Pancreas (tissue), 10 donors: ENCODE measurements around the gene AZIN2. TPM values are rescaled to one million over a fixed set of nuclear protein-coding genes. Genes with fewer than 3 reads are reported as not detected.

Experiments used
- ATAC-seq, 4 donors: fragments of 200-7000 bp; cut with Tn5 transposase; one replicate each; pipeline versions ENCODE4 v1.8.0 to v1.9.1; 2020; ENCODE audit warnings: mild to moderate bottlenecking in 4 of 4, moderate library complexity in 4 of 4
- DNase-seq, 6 donors: peaks; one replicate each; pipeline ENCODE4 v3.0.0-alpha.2; 2020
- FAIRE-seq: peaks from 2 replicates; lab custom pipeline; 2012; peaks lifted over from hg19 to GRCh38; lab: Jason Lieb, UNC
- H3K27ac ChIP-seq, 4 donors: fragments of 200-600 bp; sonication (generic); 1 replicate in 3 of 4; 2 replicates in 1 of 4; pipeline versions ENCODE4 v1.5.0 to v1.8.0; 2020
- H3K27me3 ChIP-seq, 4 donors: fragments of 200-600 bp; one replicate each; pipeline ENCODE4 v1.8.0; 2021
- H3K36me3 ChIP-seq, 3 donors: fragments of 200-600 bp; sonication (generic) in 1 of 3; one replicate each; pipeline versions ENCODE4 v1.5.0 to v1.8.0; 2020 to 2021
- H3K4me1 ChIP-seq, 3 donors: fragments of 200-600 bp; one replicate each; pipeline ENCODE4 v1.8.0; 2021
- H3K4me3 ChIP-seq, 4 donors: fragments of 200-600 bp; sonication (generic) in 2 of 4; one replicate each; pipeline versions ENCODE4 v1.5.0 to v1.8.0; 2020 to 2021
- H3K9me3 ChIP-seq, 4 donors: fragments of 200-600 bp; one replicate each; pipeline ENCODE4 v1.8.0; 2021
- WGBS, 2 donors: extraction: QIAGEN DNeasy Blood & Tissue Kit; methylation state at CpG; one replicate each; pipeline ENCODE4 v1.1.7; 2013; 5-methylcytosine and 5-hydroxymethylcytosine counted together
- intact Hi-C, 3 donors: fragments of 100-400 bp; cut with DNase I; formaldehyde crosslinking; loops; one replicate each; pipeline versions ENCODE4 v1.11.1 to v1.14.2; 2022
- polyA plus RNA-seq, 2 donors: library from polyadenylated mRNA; stranded (reverse); fragments of 200-250 nt; gene quantifications; one replicate each; pipeline ENCODE4 v1.2.3, GENCODE V29; 2013
- total RNA-seq, 6 donors: library from RNA; stranded (reverse); fragmentation: NEBNext Ultra II Directional in 4 of 6; extraction: Animal tissue kit (Norgen Biotek cat#: 25700) in 4 of 6; gene quantifications; one replicate each; pipeline versions ENCODE4 v1.2.1 to v1.2.4, GENCODE V29; 2021 to 2023
- TF ChIP-seq, protein P1 (sequence below), 4 donors: fragments of 200-600 bp; sonication (generic) in 3 of 4; IDR thresholded peaks; one replicate each; pipeline versions ENCODE4 v1.5.0 to v1.8.0; 2021; ENCODE audit warnings: antibody characterized with exemption in 4 of 4
- donor health status: healthy with polysubstance abuse.
- donor health status: DM: no; HTN: no; CAD: no; lungs with moderate emphysema.
- donor health status: DM: no; HTN: no; CAD: no.
- donor health status: control.
- donor health status: control.
- donor health status: Bipolar disorder and iron deficiency.
- donor health status: DM: yes; HTN: yes; CAD: no.
- donor health status: DM: no; HTN: no; CAD: no.
- donor health status: DM: no; HTN: no; CAD: no.
- donor health status: DM: yes; HTN: yes; CAD: no.

The AZIN2 gene
- total and polyA plus RNA-seq, 8 donors, result 1.2 to 5.0 (median 2.4) TPM

DNA sequence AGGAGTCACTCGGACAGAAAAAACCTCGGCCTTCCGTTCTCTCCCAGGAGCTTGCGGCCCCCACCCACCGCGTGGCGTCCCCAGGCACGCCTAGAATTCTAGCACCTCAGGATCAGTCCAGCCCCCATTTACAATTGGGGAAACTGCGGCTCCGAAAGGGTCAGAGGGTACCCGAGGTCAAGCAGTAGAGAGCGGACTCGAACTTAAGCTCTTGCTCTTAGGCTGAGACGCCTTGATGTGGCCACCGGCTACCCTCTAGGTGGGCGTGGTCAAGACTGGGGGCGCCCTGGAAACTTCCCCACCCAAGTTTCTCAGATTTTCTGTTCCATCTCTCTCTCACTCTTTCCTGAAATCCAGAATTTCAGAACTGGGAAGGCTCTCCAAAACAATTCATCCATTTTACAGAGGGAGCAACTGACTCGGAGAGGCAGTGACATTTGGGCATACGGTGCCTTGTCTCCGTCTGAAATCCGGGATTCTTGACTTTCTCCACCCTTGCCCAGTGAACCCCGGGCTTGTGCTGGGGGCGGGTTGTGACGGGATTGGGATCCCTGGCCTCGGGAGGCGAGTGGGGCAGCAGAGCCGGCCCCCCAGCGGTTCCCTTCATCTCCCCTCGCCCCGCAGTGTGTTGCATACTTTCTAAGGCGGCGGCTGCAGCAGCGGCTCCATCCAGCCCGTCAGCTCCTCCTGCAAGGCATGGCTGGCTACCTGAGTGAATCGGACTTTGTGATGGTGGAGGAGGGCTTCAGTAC lies 777 bp downstream of the AZIN2 start:
- H3K4me3 ChIP-seq, result peak overlapping the region; percentile 41 to 85 (median 73)
- no peaks in the 10 kb centered on the region for H3K27me3 ChIP-seq
- FAIRE-seq, result no peak
- 11 to 17% methylated on average over 35 of the region's 35 CpGs for WGBS, 2 donors
- intact Hi-C loops, result no loop called here
- peak; percentile 5 to 15 (median 8) for ATAC-seq
- TF ChIP-seq, protein P1, sequence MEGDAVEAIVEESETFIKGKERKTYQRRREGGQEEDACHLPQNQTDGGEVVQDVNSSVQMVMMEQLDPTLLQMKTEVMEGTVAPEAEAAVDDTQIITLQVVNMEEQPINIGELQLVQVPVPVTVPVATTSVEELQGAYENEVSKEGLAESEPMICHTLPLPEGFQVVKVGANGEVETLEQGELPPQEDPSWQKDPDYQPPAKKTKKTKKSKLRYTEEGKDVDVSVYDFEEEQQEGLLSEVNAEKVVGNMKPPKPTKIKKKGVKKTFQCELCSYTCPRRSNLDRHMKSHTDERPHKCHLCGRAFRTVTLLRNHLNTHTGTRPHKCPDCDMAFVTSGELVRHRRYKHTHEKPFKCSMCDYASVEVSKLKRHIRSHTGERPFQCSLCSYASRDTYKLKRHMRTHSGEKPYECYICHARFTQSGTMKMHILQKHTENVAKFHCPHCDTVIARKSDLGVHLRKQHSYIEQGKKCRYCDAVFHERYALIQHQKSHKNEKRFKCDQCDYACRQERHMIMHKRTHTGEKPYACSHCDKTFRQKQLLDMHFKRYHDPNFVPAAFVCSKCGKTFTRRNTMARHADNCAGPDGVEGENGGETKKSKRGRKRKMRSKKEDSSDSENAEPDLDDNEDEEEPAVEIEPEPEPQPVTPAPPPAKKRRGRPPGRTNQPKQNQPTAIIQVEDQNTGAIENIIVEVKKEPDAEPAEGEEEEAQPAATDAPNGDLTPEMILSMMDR (IDR thresholded peaks at IDR 0.05), result no peak
- no peaks in the 10 kb centered on the region for H3K36me3 ChIP-seq
- H3K9me3 ChIP-seq, result no peaks in the 10 kb centered on the region
- no peak overlapping the region for H3K27ac ChIP-seq
- no peak for DNase-seq
- H3K4me1 ChIP-seq, result peaks cover 0 to 10% (median 8%) of the 10 kb centered on the region in 3 donors

DNA sequence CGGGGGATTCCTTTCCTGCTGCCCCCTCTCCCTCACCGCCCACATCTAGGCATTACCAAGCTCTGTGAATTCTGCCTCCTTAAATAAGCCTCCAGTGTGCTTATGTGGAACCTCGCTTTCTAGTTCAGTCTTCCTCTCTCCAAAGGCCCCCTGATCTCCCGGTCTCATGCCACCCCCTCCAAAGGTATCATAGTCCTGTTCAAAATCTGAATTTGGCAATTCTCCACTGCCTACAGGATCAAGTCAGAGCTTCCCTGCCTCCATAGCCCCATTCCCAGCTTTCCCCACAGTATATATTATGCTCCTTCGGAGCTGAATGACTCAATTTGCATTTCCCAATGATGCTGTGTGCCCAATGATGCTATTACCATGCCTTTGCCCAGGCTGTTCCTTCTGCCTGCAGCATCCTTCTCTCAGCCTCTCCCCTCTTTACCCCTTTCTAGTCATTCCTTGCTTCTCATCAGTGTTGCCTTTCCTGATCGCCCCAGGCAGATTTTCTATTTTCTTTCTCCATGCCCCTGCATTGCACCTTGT lies 1.7 kb downstream of the AZIN2 start:
- intact Hi-C loops, result no loop called here
- TF ChIP-seq, protein P1 (IDR thresholded peaks at IDR 0.05), result no peak
- H3K4me1 ChIP-seq, result peaks cover 0 to 10% (median 8%) of the 10 kb centered on the region in 3 donors
- DNase-seq, result no peak
- FAIRE-seq, result no peak
- H3K36me3 ChIP-seq, result no peaks in the 10 kb centered on the region
- no peaks in the 10 kb centered on the region for H3K27me3 ChIP-seq
- WGBS, 2 donors, result 81 to 86% methylated on average over 6 of the region's 6 CpGs
- ATAC-seq, result no peak
- no peaks in the 10 kb centered on the region for H3K9me3 ChIP-seq
- no peak overlapping the region for H3K4me3 ChIP-seq
- no peak overlapping the region for H3K27ac ChIP-seq

DNA sequence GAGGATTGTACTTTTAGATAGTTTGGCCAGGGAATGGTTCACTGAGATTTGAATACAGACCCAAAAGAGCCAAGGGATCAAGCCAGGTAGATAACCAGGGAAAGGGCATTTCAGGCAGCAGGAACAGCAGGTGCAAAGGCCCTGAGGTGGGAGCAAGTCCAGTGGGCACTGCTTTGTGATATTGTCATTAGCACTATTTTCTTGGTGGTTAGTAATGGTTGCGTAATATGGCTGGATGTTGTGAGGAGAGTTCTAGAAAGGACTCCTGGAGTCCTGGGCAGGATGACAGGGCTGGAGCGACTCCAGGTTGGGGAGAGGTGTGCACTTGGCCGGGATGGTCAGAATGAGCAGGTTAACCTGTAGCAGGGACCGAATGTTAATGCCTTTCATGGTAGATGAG lies 4.4 kb downstream of the AZIN2 start:
- Histone ChIP-seq H3K27ac (no peak overlapping the region), H3K9me3 (no peaks in the 10 kb centered on the region), H3K36me3 (no peaks in the 10 kb centered on the region), H3K4me3 (no peak overlapping the region), H3K4me1 (peaks cover 0 to 9% (median 5%) of the 10 kb centered on the region in 3 donors), H3K27me3 (no peaks in the 10 kb centered on the region)
- FAIRE-seq (no peak), ATAC-seq (no peak), DNase-seq (no peak)
- TF ChIP-seq, protein P1 (IDR thresholded peaks at IDR 0.05), result no peak
- WGBS, 2 donors, result 78 to 81% methylated on average over 4 of the region's 4 CpGs
- intact Hi-C loops, result no loop called here

DNA sequence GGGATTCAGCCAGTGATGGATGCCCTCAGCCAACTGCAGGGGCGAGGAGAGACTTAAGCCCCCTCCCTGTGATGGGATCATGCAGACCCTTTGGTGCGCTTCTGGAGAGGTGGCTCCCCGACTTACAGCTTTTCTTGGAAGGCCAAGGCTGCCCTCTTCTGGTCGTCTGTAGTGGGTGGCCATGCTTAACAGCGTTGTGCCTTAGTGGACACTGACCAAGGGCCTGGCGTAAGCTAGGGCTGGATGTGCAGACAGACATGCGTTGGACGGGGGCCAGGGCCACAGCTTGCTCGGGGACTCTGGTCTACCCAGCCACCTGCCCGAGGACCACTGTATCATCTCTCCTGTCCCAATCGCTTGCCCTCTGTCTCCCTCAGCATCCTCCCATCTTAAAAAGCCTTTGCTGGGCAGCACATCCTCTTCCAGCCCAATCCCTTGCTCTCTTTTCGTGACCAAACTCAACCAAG lies 5.5 kb downstream of the AZIN2 start:
- Histone ChIP-seq H3K27me3 (no peaks in the 10 kb centered on the region), H3K4me1 (peaks cover 0 to 4% (median 3%) of the 10 kb centered on the region in 3 donors), H3K4me3 (no peak overlapping the region), H3K27ac (no peak overlapping the region), H3K36me3 (no peaks in the 10 kb centered on the region), H3K9me3 (no peaks in the 10 kb centered on the region)
- peak; percentile 40 to 79 (median 68) for DNase-seq
- TF ChIP-seq, protein P1 (IDR thresholded peaks at IDR 0.05), result peak in 3 of 4 donors; percentile 42 to 54 (median 52)
- FAIRE-seq, result no peak
- intact Hi-C loops, result no loop called here
- ATAC-seq, result peak in 3 of 4 donors; percentile 79 to 86 (median 85)
- WGBS, 2 donors, result 30 to 41% methylated on average over 12 of the region's 12 CpGs

DNA sequence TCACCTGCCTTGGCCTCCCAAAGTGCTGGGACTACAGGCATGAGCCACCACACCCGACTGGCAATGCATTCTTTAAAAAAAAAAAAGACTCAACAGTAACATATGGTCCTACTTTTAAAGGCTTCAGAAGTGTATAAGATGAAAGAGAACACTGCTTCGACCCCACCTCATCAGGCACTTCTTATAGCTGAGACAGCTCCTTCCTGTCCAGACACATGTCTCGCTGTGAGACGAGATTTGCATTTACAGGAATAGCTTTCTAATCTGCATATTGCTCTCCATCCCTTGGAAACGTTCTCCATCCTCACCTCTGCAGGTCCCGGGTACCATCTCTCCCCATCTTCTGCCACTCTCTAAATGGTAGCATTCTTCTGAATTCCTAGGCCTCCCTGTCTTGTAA lies 6.7 kb downstream of the AZIN2 start:
- TF ChIP-seq, protein P1 (IDR thresholded peaks at IDR 0.05), result no peak
- H3K36me3 ChIP-seq, result no peaks in the 10 kb centered on the region
- FAIRE-seq, result no peak
- intact Hi-C loops, result no loop called here
- no peak for ATAC-seq
- H3K4me1 ChIP-seq, result no peaks in the 10 kb centered on the region
- 72 to 76% methylated on average over 6 of the region's 6 CpGs for WGBS, 2 donors
- H3K27me3 ChIP-seq, result no peaks in the 10 kb centered on the region
- H3K27ac ChIP-seq, result no peak overlapping the region
- no peak overlapping the region for H3K4me3 ChIP-seq
- no peaks in the 10 kb centered on the region for H3K9me3 ChIP-seq
- DNase-seq, result no peak
